Activated CD4-positive, alpha-beta T cell treated with anti-CD3 and anti-CD28 coated beads, Interleukin-2, amount 10 ng/mL, durations not matched to agents 7 days and 5 days (primary cell): ENCODE results near the gene SNX4. TPM values are rescaled to one million over a fixed set of nuclear protein-coding genes. Genes with fewer than 3 reads are reported as not detected.
"Not testable (repeated sequence)": the region's sequence is repeated elsewhere in the genome, so short reads cannot be mapped to it uniquely, and the experiment has no call there.

Experiments used
- CTCF ChIA-PET: fragments of 350-600 bp; sonication (Branson Sonifier 250); formaldehyde crosslinking; loops from one replicate; lab custom pipeline; 2021; ENCODE audit warnings: antibody characterized with exemption; lab: Charles Lee
- POLR2A ChIA-PET: fragments of 350-600 bp; sonication (Branson Sonifier 250); formaldehyde crosslinking; loops from one replicate; lab custom pipeline; 2021; ENCODE audit warnings: antibody characterized with exemption; lab: Charles Lee
- DNase-seq: peaks from one replicate; pipeline ENCODE4 v3.0.0-alpha.2; 2020
- H3K27ac Mint-ChIP-seq: one replicate; pipeline ENCODE4 v1.8.0; 2021; ENCODE audit warnings: mild to moderate bottlenecking, moderate library complexity, mixed read lengths
- H3K27me3 Mint-ChIP-seq: one replicate; pipeline ENCODE4 v1.8.0; 2021; ENCODE audit warnings: mixed read lengths
- H3K36me3 Mint-ChIP-seq: one replicate; pipeline ENCODE4 v1.8.0; 2021; ENCODE audit warnings: low read depth, mixed read lengths
- H3K4me1 Mint-ChIP-seq: one replicate; pipeline ENCODE4 v1.8.0; 2021; ENCODE audit warnings: mixed read lengths
- H3K4me3 Mint-ChIP-seq: one replicate; pipeline ENCODE4 v1.8.0; 2021; ENCODE audit warnings: mild to moderate bottlenecking, moderate library complexity, mixed read lengths
- H3K9me3 Mint-ChIP-seq: one replicate; pipeline ENCODE4 v1.8.0; 2021; ENCODE audit warnings: mixed read lengths
- total RNA-seq, 2 experiments: library from RNA; stranded (reverse); gene quantifications; one replicate each; pipeline ENCODE4 v1.2.3, GENCODE V29; 2021

Gene SNX4
- 10 to 100 TPM; 30.7 to 33.8 TPM for total RNA-seq

DNA sequence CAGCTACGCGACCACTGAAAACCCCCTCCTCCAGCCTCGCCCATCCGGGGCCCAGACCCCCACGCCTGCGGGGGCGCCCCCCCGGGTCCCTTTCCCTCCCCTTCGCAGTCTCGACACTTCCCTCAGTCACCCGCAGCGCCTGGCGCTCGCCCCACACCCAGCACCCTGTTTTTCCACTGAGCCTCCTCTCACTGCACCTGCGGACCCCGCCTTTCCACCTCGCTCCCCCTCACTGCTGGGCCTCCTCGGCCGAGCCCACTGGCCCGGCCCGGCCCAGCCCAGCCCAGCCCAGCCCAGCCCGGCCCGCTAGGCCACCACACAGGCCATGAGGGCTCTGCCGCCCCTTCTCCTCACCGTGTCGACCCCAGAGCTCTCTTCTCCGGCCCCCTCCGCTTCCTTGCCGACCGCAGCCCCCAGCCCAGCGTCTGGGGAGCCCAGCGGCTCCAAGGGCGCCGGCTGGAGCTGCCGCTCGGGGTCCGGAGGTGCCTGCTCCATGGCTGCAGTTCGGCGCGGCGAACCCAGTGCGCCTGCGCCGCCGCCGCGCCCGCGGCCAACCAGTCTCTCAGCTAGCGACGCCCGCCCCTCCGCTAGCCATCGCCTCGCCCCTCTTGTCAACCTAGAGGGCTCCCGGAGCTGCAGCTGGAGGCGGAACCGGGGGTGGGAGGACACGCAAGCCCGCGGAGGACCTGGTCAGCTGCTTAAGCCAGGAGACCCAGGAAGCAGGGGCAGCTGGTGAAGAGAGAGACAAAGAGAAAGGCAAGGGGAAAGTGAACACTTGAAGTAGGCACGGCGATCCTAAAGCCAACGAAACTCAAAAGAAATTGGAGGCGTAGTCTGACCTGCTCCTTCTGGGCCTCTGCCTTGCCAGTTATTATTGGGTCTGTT lies at the start of gene SNX4:
SNX4 (minus strand) TSS at position 525 of the 885 bp plus-strand sequence; CDS start at position 495, 30 bp downstream.
- POLR2A ChIA-PET, result interaction anchor here (0.6 to 1.1 kb wide), 2 partner anchors 42 to 177 kb away, joined by 3 read pairs; no protein-coding TSS in a partner anchor
- H3K27me3 Mint-ChIP-seq, result no peaks in the 10 kb centered on the region
- H3K36me3 Mint-ChIP-seq, result peaks cover 15% of the 10 kb centered on the region
- peak within 1 kb of the TSS; percentile 92 for H3K4me3 Mint-ChIP-seq
- CTCF ChIA-PET, result interaction anchor here (0.6 to 2.0 kb wide), 7 partner anchors 11 to 750 kb away, joined by 3 to 5 read pairs (median 4); no protein-coding TSS in a partner anchor
- peaks cover 33% of the 10 kb centered on the region for H3K4me1 Mint-ChIP-seq
- DNase-seq, result peak; percentile 92
- H3K27ac Mint-ChIP-seq, result peak within 1 kb of the TSS; percentile 96
- no peaks in the 10 kb centered on the region for H3K9me3 Mint-ChIP-seq

DNA sequence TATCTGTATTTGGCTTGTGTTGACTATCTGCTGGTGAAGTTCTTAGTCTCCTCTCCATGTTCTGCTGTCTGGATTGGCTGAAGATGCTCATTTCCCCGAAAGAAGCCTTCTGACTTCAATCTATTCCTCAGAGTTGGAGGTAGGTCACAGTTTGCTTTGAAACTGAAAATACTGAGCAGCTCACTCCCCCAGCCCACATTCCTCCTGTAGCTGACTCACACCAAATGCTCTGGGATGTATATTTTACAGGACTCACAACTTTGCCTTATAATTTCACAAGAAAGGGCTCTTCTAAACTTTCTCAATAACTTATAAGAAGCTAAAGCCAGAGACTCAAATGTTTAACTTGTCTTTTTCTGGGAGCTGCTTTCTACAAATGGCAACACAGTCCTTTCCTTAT lies 36.3 kb upstream of the SNX4 start:
- no peak overlapping the region for H3K27ac Mint-ChIP-seq
- H3K4me3 Mint-ChIP-seq, result no peak overlapping the region
- peaks cover 11% of the 10 kb centered on the region for H3K36me3 Mint-ChIP-seq
- CTCF ChIA-PET, result interaction anchor here (1.4 kb wide), 1 partner anchor 36 kb away, joined by 5 read pairs; the partner anchor contains the start of gene SNX4
- no peaks in the 10 kb centered on the region for H3K9me3 Mint-ChIP-seq
- H3K4me1 Mint-ChIP-seq, result no peaks in the 10 kb centered on the region
- no peaks in the 10 kb centered on the region for H3K27me3 Mint-ChIP-seq
- POLR2A ChIA-PET, result no interaction called here
- DNase-seq, result no peak

DNA sequence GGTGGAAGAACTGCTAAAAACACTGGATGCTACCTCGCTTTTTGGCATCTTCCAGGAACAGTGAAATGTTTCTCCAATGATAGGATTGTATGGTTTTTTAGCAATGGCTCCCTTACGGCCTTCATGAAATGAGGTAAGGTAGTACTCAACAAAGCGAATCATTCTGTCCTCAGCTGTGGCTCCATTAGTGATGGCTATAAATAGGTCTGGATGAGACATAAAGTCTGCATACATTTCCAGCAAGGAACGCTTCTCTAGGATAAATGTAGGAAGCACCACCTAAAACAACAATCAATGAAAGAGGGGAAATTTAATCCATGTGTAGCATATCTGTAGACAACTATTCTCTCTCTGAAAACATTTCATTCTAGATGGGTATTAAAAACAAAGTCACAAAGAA lies 32.4 kb upstream of the SNX4 start:
- H3K4me3 Mint-ChIP-seq, result no peak overlapping the region
- CTCF ChIA-PET, result no interaction called here
- no peaks in the 10 kb centered on the region for H3K4me1 Mint-ChIP-seq
- H3K36me3 Mint-ChIP-seq, result peaks cover 5% of the 10 kb centered on the region
- H3K27ac Mint-ChIP-seq, result no peak overlapping the region
- POLR2A ChIA-PET, result no interaction called here
- no peak for DNase-seq
- H3K27me3 Mint-ChIP-seq, result no peaks in the 10 kb centered on the region
- H3K9me3 Mint-ChIP-seq, result no peaks in the 10 kb centered on the region

DNA sequence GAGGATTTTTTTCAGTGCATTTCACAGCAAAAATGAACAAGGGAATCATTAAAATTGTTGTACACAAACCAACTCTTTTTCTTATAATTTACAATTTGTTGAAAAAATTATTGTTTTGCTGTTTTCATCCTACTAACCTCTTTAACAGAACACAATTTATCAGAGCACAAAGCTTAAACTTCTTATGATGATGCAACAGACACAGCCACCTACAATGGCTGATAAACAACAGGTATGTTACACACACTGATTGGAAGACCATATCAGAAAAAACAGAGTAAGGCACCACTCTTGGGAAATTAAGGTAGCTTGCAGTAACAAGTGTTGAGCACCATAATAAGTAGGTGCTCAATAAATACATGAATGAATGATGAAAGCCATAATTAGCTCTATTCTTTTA lies 8.9 kb upstream of the SNX4 start:
- DNase-seq, result no peak
- Mint-ChIP-seq H3K9me3 (no peaks in the 10 kb centered on the region), H3K4me1 (no peaks in the 10 kb centered on the region), H3K36me3 (peaks cover 15% of the 10 kb centered on the region), H3K27ac (no peak overlapping the region), H3K27me3 (no peaks in the 10 kb centered on the region), H3K4me3 (no peak overlapping the region)
- POLR2A ChIA-PET, result no interaction called here
- CTCF ChIA-PET, result no interaction called here

DNA sequence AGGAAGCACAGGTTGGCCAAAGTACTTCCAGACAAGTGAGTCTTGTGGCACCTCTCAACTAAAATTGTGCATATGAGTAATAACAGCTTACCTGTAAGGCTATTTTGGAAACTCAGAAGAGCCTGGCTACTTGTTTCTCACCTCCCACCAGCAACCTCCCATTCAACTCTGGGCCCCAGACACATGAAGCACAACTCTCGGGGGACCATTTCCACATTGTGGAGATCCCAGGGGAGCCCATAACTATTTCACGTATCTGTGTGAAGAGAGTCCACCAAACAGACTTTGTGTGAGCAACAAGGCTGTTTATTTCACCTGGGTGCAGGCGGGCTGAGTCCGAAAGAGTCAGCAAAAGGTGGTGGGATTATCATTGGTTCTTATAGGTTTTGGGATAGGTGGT lies 5.2 kb upstream of the SNX4 start:
- no peaks in the 10 kb centered on the region for H3K9me3 Mint-ChIP-seq
- peaks cover 8% of the 10 kb centered on the region for H3K36me3 Mint-ChIP-seq
- H3K27me3 Mint-ChIP-seq, result no peaks in the 10 kb centered on the region
- H3K4me3 Mint-ChIP-seq, result no peak overlapping the region
- DNase-seq, result no peak
- H3K27ac Mint-ChIP-seq, result no peak overlapping the region
- peaks cover 9% of the 10 kb centered on the region for H3K4me1 Mint-ChIP-seq
- CTCF ChIA-PET, result interaction anchor here (0.7 kb wide), 1 partner anchor 456 kb away, joined by 3 read pairs; no protein-coding TSS in a partner anchor
- POLR2A ChIA-PET, result no interaction called here

DNA sequence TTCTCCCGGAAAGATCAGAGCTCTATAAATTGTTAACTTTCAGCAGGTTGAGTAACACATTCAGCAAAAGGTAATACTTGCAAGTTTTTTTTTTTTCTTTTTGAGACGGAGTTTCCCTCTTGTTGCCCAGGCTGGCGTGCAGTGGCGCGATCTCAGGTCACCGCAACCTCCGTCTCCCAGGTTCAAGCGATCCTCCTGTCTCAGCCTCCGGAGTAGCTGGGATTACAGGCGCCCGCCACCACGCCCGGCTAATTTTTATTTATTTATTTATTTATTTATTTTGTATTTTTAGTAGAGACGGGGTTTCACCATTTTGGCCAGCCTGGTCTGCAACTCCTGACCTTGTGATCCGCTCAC lies 539 bp upstream of the SNX4 start:
- POLR2A ChIA-PET, result interaction anchor here (1.1 kb wide), 1 partner anchor 43 kb away, joined by 3 read pairs; no protein-coding TSS in a partner anchor
- Mint-ChIP-seq H3K27ac (peak overlapping the region; percentile 96), H3K4me1 (peaks cover 33% of the 10 kb centered on the region), H3K36me3 (peaks cover 13% of the 10 kb centered on the region), H3K4me3 (peak overlapping the region; percentile 92)
- CTCF ChIA-PET, result interaction anchor here (0.6 to 2.0 kb wide), 5 partner anchors 11 to 750 kb away, joined by 3 to 5 read pairs (median 4); no protein-coding TSS in a partner anchor
- not testable (repeated sequence) for H3K9me3 Mint-ChIP-seq, H3K27me3 Mint-ChIP-seq, DNase-seq

DNA sequence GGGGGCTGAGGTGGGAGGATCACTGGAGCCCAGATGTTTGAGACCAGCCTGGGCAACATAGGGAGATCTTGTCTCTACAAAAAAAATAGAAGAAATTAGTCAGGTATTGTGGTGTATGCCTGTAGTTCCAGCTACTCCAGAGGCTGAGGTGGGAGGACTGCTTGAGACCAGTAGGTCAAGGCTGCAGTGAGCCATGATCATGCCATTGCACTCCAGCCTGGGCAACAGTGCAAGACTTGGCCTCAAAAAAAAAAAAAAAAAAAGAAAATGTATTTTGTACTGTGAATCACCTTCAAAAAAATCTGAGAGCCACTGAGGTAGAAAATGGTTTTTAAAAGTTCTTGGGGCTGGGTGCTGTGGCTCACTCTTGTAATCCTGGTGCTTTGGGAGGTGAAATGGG lies 4.6 kb downstream of the SNX4 start:
- CTCF ChIA-PET, result no interaction called here
- no peaks in the 10 kb centered on the region for H3K27me3 Mint-ChIP-seq
- POLR2A ChIA-PET, result no interaction called here

DNA sequence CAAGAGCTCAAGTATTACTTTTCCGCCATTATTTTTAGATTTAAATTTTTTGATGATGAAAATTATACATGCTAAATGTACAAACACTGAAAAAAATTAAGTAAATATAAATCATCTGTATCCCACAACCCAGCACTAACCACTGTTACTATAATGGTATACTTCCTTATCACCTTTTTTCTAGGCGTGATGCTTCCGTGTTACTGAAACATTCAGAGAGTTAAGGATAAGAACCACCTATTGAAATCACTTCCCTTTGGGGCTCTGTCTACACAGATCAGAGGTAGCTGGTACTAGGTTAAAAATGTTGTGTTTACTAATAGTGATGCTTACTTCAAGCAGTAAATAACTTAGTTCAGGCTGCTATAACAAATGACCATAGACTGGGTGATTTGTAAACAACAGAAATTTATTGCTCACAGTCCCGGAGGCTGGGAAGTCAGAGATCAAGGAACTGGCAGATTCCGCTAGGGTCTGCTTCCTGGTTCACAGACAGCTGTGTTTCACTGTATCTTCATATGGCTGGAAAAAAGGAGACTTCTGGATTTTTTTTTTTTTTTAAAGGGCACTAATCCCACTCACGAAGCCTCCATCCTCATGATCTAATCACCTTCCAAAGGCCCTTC lies 6.4 kb downstream of the SNX4 start:
- Mint-ChIP-seq H3K4me1 (peaks cover 29% of the 10 kb centered on the region), H3K36me3 (peaks cover 49% of the 10 kb centered on the region), H3K27ac (no peak overlapping the region), H3K9me3 (peaks cover 3% of the 10 kb centered on the region), H3K27me3 (no peaks in the 10 kb centered on the region), H3K4me3 (no peak overlapping the region)
- POLR2A ChIA-PET, result no interaction called here
- CTCF ChIA-PET, result interaction anchor here (0.6 kb wide), 1 partner anchor 74 kb away, joined by 3 read pairs; no protein-coding TSS in a partner anchor
- no peak for DNase-seq

More for the DNA sequence above, 4.6 kb downstream of the SNX4 start:
- Mint-ChIP-seq H3K36me3 (peaks cover 37% of the 10 kb centered on the region), H3K27ac (no peak overlapping the region), H3K9me3 (no peaks in the 10 kb centered on the region), H3K4me3 (no peak overlapping the region), H3K4me1 (peaks cover 41% of the 10 kb centered on the region)
- no peak for DNase-seq

DNA sequence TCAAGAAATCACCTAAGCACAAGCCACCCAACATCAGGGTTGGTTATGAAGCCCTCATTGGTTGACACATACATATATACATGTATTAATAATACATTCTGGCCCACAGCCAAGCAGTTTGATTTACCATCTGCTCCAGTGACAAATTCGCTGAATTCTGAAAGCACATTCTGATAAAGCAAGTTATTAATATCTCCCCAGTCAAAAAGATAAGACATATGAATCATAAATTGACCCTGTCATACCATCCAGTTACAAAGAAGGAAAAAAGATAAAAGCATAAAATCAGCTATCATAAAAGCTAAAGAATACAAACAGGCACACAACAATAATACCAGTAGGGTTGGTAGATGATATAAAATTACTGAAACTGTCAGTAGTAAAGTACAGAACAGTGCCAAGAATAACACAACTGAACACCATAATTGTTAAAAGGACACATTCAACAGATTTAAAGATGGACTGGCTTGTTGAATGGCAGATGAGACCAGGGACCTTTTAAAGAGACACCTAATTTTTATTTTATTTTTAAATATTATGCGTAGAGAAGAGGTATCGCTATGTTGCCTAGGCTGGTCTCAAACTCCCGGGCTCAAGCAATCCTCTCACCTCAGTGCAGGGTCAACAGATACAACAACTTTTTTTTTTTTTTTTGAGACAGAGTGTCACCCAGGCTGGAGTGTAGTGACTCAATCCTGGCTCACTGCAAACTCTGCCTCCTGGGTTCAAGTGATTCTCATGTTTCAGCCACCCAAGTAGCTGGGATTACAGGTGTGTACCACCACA lies 7.7 kb downstream of the SNX4 start:
- Mint-ChIP-seq H3K27ac (no peak overlapping the region), H3K9me3 (peaks cover 7% of the 10 kb centered on the region), H3K4me1 (peaks cover 22% of the 10 kb centered on the region), H3K4me3 (no peak overlapping the region), H3K36me3 (peaks cover 56% of the 10 kb centered on the region), H3K27me3 (no peaks in the 10 kb centered on the region)
- ChIA-PET POLR2A (no interaction called here), CTCF (no interaction called here)
- no peak for DNase-seq

DNA sequence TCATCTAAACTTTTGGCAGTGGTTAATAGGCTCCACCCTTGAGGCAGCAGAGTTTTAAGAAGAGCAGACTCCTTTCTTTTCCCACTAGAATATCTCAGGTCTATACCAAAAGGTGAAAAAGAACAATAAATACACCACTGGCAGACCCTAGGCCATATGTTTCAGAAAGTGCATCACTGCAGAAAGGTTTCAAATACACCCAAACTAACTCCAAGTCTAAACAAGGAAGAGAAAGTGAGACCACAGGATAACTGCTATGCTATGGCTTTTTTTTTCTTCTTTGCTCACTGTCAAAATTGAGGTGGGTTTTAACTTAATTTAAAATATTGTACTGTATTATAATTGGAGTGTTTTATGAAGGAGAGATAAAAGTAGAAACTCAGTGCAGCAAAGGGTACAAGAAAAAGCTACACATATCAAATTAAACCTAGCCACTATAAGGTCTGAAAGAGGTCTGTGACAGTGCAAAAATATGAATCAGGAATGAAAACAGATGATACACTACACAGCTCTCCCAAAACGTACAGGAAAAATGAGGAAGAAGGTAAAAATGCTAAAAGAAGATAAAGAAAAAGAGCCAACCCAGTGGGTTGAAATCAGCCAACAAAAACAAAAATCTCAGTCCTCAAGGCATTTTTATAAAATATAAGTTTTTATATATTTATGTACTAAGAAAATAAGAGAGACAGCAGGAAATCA lies 8.4 kb downstream of the SNX4 start:
- H3K27ac Mint-ChIP-seq, result peak overlapping the region; percentile 22
- H3K27me3 Mint-ChIP-seq, result no peaks in the 10 kb centered on the region
- no peak overlapping the region for H3K4me3 Mint-ChIP-seq
- ChIA-PET CTCF (no interaction called here), POLR2A (no interaction called here)
- no peak for DNase-seq
- H3K4me1 Mint-ChIP-seq, result peaks cover 17% of the 10 kb centered on the region
- H3K9me3 Mint-ChIP-seq, result peaks cover 10% of the 10 kb centered on the region
- peaks cover 61% of the 10 kb centered on the region for H3K36me3 Mint-ChIP-seq

DNA sequence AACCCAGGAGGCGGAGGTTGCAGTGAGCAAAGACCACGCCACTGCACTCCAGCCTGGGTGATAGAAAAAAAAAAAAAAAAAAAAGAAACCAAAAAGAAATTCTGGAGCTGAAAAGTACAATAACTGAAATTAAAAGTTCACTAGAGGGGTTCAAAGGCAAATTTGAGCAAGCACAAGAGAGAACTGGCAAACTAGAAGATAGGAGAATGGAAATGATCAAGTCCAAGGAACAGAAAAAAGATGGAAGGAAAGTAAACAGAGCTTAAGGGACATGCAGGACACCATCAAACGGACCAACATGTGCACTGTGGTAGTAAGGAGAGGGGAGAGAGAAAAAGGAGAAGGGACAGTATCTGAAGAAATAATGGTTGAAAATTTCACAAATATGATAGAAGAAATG lies 12.9 kb downstream of the SNX4 start:
- H3K36me3 Mint-ChIP-seq, result peaks cover 61% of the 10 kb centered on the region
- no peaks in the 10 kb centered on the region for H3K27me3 Mint-ChIP-seq
- ChIA-PET CTCF (interaction anchor here (0.7 kb wide), 1 partner anchor 25 kb away, joined by 4 read pairs; no protein-coding TSS in a partner anchor), POLR2A (interaction anchor here (0.6 kb wide), 1 partner anchor 777 kb away, joined by 3 read pairs; the partner anchor contains the start of gene UMPS)
- no peak overlapping the region for H3K4me3 Mint-ChIP-seq
- peaks cover 13% of the 10 kb centered on the region for H3K4me1 Mint-ChIP-seq
- no peak for DNase-seq
- no peak overlapping the region for H3K27ac Mint-ChIP-seq
- H3K9me3 Mint-ChIP-seq, result peaks cover 10% of the 10 kb centered on the region

DNA sequence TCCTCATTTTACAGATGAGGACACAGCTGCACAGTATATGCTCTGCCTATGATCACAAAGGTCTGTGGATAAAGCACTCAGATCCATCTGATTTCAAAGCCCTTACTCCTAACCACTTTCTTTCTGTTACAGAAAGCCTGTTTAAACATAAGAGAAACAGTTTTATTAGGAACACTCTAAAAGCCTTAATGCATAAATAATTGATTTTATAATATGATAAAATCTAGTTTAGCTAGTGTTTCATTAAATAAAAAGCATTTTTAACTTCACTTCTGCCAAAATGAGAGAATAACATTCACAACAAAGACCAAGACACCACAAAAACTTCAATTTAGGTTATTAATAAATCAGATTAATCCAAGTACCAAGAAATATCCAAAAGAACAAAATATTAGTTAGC lies 21.4 kb downstream of the SNX4 start:
- Mint-ChIP-seq H3K27me3 (no peaks in the 10 kb centered on the region), H3K4me3 (no peak overlapping the region), H3K36me3 (peaks cover 32% of the 10 kb centered on the region), H3K4me1 (peaks cover 2% of the 10 kb centered on the region), H3K27ac (no peak overlapping the region), H3K9me3 (no peaks in the 10 kb centered on the region)
- no peak for DNase-seq
- CTCF ChIA-PET, result interaction anchor here (1.1 kb wide), 1 partner anchor 20 kb away, joined by 4 read pairs; no protein-coding TSS in a partner anchor
- POLR2A ChIA-PET, result no interaction called here
